ENCODE results near the gene KLHL36. TPM values are rescaled to one million over a fixed set of nuclear protein-coding genes. Genes with fewer than 3 reads are reported as not detected.

The KLHL36 gene
- total RNA-seq, 4 donors from 2014 or later = 38.2 to 70.7 (median 52.5) TPM

DNA sequence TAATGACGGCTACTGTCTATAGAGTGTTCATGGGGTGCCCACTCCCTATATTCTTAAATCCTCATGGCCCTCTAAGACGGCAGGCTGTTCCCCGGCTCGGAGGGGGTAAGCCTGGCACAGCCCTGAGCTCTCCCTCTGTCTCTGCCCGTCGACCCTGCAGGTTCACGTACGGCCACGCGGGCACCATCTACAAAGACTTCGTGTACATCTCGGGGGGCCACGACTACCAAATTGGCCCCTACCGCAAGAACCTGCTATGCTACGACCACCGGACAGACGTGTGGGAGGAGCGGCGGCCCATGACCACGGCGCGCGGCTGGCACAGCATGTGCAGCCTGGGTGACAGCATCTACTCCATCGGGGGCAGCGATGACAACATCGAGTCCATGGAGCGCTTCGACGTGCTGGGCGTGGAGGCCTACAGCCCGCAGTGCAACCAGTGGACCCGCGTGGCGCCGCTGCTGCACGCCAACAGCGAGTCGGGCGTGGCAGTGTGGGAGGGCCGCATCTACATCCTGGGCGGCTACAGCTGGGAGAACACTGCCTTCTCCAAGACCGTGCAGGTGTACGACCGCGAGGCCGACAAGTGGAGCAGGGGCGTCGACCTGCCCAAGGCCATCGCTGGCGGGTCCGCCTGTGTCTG lies 13.2 kb downstream of the KLHL36 start:
- intact Hi-C loops (cut with DNase I; ENCODE audit: low total_unique reads) = no loop called here
- TF ChIP-seq, protein P1, sequence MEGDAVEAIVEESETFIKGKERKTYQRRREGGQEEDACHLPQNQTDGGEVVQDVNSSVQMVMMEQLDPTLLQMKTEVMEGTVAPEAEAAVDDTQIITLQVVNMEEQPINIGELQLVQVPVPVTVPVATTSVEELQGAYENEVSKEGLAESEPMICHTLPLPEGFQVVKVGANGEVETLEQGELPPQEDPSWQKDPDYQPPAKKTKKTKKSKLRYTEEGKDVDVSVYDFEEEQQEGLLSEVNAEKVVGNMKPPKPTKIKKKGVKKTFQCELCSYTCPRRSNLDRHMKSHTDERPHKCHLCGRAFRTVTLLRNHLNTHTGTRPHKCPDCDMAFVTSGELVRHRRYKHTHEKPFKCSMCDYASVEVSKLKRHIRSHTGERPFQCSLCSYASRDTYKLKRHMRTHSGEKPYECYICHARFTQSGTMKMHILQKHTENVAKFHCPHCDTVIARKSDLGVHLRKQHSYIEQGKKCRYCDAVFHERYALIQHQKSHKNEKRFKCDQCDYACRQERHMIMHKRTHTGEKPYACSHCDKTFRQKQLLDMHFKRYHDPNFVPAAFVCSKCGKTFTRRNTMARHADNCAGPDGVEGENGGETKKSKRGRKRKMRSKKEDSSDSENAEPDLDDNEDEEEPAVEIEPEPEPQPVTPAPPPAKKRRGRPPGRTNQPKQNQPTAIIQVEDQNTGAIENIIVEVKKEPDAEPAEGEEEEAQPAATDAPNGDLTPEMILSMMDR (IDR thresholded peaks at IDR 0.05) = no peak
- no peak for TF ChIP-seq POLR2A (IDR thresholded peaks at IDR 0.05)
- H3K4me3 ChIP-seq = no peak overlapping the region
- no peaks in the 10 kb centered on the region for H3K27me3 ChIP-seq
- DNase-seq = no peak
- H3K4me1 ChIP-seq = no peaks in the 10 kb centered on the region
- H3K36me3 ChIP-seq = no peaks in the 10 kb centered on the region
- no peaks in the 10 kb centered on the region for H3K9me3 ChIP-seq
- no peak overlapping the region for H3K27ac ChIP-seq

DNA sequence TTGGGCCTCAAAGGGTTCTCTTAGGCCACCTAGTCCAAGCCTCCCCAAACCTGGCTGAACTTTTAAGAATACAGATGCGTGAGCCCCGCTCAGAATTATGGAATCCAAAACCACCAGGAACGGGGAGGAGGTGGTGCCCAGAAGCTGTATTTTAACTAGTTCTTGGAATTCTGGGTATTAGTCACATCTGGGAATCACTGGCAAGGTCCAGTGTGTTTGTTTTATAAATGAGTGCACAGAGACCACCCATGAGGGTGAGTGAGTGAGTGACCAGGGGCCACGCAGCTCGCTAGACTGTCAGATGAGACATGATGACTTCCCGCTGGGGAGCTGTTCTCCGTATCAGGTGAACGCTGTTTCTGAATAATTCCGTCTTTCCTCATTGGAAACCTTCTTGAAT lies 14.2 kb downstream of the KLHL36 start:
- no peak overlapping the region for H3K4me3 ChIP-seq
- intact Hi-C loops (cut with DNase I; ENCODE audit: low total_unique reads) = no loop called here
- no peaks in the 10 kb centered on the region for H3K36me3 ChIP-seq
- no peak for DNase-seq
- TF ChIP-seq, protein P1 (IDR thresholded peaks at IDR 0.05) = no peak
- no peak for TF ChIP-seq POLR2A (IDR thresholded peaks at IDR 0.05)
- no peaks in the 10 kb centered on the region for H3K9me3 ChIP-seq
- no peaks in the 10 kb centered on the region for H3K27me3 ChIP-seq
- no peak overlapping the region for H3K27ac ChIP-seq
- H3K4me1 ChIP-seq = no peaks in the 10 kb centered on the region

- no peaks in the 10 kb centered on the region for H3K9me3 ChIP-seq
- no peaks in the 10 kb centered on the region for H3K27me3 ChIP-seq
- H3K4me1 ChIP-seq = no peaks in the 10 kb centered on the region
- H3K36me3 ChIP-seq = no peaks in the 10 kb centered on the region
- DNase-seq = no peak
- intact Hi-C loops (cut with DNase I; ENCODE audit: low total_unique reads) = no loop called here
- H3K4me3 ChIP-seq = no peak overlapping the region
- TF ChIP-seq POLR2A (IDR thresholded peaks at IDR 0.05) = no peak
- TF ChIP-seq, protein P1 (IDR thresholded peaks at IDR 0.05) = no peak
- no peak overlapping the region for H3K27ac ChIP-seq
These were observed 15.3 kb downstream of the KLHL36 start for GRCh38 chr16:84663433-84664101.

- H3K9me3 ChIP-seq = no peaks in the 10 kb centered on the region
- H3K27me3 ChIP-seq = no peaks in the 10 kb centered on the region
- no peak overlapping the region for H3K4me3 ChIP-seq
- intact Hi-C loops (cut with DNase I; ENCODE audit: low total_unique reads) = no loop called here
- H3K36me3 ChIP-seq = no peaks in the 10 kb centered on the region
- no peak overlapping the region for H3K27ac ChIP-seq
- TF ChIP-seq, protein P1 (IDR thresholded peaks at IDR 0.05) = no peak
- no peak for TF ChIP-seq POLR2A (IDR thresholded peaks at IDR 0.05)
- H3K4me1 ChIP-seq = no peaks in the 10 kb centered on the region
- no peak for DNase-seq
These were observed 17.0 kb downstream of the KLHL36 start for GRCh38 chr16:84665359-84665758.

- no peaks in the 10 kb centered on the region for H3K36me3 ChIP-seq
- no peaks in the 10 kb centered on the region for H3K4me1 ChIP-seq
- H3K9me3 ChIP-seq = no peaks in the 10 kb centered on the region
- no peaks in the 10 kb centered on the region for H3K27me3 ChIP-seq
- intact Hi-C loops (cut with DNase I; ENCODE audit: low total_unique reads) = no loop called here
- no peak for TF ChIP-seq POLR2A (IDR thresholded peaks at IDR 0.05)
- TF ChIP-seq, protein P1 (IDR thresholded peaks at IDR 0.05) = no peak
- no peak overlapping the region for H3K4me3 ChIP-seq
- DNase-seq = no peak
- no peak overlapping the region for H3K27ac ChIP-seq
These were observed 17.5 kb downstream of the KLHL36 start for GRCh38 chr16:84665843-84666242.

All from uterus (tissue), 4 donors.